Tracheal epithelial cell (primary cell): Measurements from ENCODE around the gene HS1BP3. TPM values are rescaled to one million over a fixed set of nuclear protein-coding genes. Genes with fewer than 3 reads are reported as not detected.

Experiments
- total RNA-seq: library from RNA; depleted of rRNA; stranded (reverse); fragments of >200 nt; gene quantifications from 2 replicates; pipeline ENCODE4 v1.2.1, GENCODE V29; 2014

HS1BP3 gene, protein sequence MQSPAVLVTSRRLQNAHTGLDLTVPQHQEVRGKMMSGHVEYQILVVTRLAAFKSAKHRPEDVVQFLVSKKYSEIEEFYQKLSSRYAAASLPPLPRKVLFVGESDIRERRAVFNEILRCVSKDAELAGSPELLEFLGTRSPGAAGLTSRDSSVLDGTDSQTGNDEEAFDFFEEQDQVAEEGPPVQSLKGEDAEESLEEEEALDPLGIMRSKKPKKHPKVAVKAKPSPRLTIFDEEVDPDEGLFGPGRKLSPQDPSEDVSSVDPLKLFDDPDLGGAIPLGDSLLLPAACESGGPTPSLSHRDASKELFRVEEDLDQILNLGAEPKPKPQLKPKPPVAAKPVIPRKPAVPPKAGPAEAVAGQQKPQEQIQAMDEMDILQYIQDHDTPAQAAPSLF
- 38.1 and 47.5 TPM in 2 replicates for total RNA-seq

DNA sequence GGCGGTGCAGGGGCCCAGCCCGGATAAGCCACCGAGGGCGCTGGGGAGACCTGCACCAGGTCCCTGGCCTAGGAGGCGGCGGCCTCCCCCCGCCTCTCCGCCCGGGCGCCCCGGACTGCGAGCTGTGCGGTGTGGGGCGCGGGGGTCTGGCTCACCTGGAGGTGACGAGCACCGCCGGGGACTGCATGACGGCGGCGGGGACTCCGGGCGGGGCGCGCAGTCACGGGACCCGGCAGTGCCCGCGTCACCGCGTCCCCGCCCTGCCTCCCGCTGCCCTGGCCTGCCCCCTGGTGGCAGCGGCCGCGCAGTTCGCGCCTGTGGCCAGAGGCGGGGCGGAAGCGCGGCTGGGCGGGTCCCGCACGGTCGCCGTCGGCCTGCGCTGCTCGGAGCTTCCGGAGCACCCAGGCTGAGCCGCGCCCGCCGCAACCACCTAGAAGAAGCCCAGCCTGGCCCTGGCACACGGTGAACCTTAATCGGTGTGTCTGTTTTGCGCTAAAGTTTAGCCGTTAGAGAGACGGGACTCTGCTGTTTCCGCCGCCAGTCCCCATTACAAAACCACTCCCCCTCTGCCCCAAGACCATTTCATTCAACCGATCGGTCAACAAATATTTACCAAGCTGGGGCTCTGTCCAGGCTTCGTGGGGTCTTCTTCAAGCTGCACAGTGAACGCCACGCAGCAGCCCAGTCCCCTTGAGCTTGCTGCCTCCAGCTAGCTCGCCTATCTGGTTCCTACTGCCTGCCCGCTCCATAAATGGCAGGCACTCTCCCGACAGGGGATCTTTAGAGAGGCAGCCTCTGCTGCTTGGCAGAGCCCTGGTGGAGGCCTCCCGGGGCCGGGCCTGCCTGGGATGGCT, at the start of gene HS1BP3:
TSS of gene HS1BP3 (minus strand) at position 222 of the 854 bp plus-strand sequence. CDS start at position 187, 35 bp downstream.

DNA sequence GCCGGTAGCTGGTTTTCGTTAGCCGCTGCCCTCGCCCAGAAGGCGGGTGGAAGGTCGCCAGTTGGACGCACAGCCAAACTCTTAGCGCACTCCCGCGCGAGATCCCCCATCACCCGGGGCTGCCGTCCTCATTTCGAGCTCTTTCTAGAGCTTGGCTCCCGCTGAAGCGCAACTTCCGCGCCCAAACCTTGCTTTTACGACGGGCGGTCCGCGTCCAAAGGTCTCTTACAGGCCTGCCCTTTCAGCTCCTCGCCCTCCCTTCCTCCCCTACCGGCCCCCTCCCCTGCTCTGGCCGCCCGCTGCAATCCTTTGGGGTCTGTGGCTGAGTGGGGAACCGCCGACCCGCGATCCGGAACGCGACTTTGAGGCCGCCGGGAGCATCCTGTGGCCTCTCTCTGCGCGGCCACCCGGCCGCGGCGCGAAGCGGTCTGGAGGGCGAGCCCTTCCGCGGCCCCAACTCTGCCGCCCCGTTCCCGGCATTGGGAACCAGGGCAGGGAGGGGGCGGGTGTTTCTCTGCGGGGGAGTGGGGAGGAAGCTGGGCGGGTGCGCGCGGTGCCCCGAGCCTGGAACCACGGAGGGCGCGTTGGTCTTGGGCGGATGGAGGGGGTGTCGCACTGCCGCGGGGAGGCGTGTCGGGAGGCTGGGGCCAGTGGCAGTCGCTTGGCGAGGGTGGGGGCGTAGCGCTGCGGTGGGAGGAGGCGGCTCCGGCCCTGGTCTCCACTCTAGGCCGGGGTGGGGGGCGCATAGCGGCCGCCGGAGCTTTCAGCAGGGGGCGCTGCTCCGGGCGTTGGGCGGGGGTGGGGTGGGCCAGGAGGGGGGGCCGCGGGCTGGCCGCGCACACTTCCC, 15.6 kb upstream of the HS1BP3 start, which contains the start of gene GDF7:
TSS of gene GDF7 (plus strand) at position 841 of the 847 bp plus-strand sequence. CDS start 96 bp downstream, outside the sequence.

Other genes starting within 250 kb of the HS1BP3 start
- 75.2 and 142 TPM in 2 replicates for gene RHOB, start 204.0 kb downstream of the HS1BP3 start, total RNA-seq
- under 0.01 TPM in 2 replicates for gene GDF7, start 16.0 kb upstream of the HS1BP3 start, total RNA-seq
- gene LDAH, start 172.0 kb upstream of the HS1BP3 start, total RNA-seq = 12.1 and 12.8 TPM in 2 replicates